GM21367 (cell line): ENCODE results near the gene LIMK1.

Source experiments
- ATAC-seq: cut with Tn5 transposase; IDR thresholded peaks from one replicate; pipeline ENCODE4 v1.9.1; 2021; ENCODE audit not compliant: unreplicated experiment

Gene LIMK1

GRCh38 chr7:74053589-74054186, 29.9 kb upstream of the LIMK1 start:
- ATAC-seq: no peak

DNA sequence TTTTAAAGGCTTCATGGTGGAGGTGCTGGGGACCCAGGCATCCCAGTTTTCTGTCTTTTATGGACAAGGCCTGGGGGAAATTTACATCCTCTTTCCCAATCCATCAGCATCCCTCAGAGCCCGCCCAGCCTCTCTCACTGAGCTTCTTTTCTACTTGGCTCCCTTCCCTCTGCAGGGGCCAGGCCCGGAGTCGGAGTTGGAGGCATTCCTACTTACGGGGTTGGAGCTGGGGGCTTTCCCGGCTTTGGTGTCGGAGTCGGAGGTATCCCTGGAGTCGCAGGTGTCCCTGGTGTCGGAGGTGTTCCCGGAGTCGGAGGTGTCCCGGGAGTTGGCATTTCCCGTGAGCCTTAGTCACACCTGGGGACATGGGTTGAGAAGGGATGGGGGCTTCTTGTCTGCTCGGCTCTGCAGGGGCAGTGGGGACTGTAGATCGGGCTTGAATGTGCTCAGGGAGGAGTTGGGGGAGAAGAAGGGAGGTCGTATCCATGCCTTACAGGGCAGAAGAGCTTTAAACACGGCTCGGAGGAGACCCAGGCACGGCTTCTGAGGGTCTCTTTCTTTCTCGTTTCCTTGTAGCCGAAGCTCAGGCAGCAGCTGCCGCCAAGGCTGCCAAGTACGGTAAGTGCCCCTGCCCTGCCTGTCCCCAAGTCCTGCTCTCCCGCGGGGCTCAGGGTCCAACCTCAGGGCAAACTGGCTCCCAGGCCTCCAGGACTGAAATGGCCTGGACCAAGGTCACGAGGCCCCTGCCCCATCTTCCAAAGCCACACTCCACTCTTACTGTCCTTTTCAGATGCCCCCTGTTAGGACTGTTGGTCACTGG, 27.3 kb upstream of the LIMK1 start:
- no peak for ATAC-seq

DNA sequence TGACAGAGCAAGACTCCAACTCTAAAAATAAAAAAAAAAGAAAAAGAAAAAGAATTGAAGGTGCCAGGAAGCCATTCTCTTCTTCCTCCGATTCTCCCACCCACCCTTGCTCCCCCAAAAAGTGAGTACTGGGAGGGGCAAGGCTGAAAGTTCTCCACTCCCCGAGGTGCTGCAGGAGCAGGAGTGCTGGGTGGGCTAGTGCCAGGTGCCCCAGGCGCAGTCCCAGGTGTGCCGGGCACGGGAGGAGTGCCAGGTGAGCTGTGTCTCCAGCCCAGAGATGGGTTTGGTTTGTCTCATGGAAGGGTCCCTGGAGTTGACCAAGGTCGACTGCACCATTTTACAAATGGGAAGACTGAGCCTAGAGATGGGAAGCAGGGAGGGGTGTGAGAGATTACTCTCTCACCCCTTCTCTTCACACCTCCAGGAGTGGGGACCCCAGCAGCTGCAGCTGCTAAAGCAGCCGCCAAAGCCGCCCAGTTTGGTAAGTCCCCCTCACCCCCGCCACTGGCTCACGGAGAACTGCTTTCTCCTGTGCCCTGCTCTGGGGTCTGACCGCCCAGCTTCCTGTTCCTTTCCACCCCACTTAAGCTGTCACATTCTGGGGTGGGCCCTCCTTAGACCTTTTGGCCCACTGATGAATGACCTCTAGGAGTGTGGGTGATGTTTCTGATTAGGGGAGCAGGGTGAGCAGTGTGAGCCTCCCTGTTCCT, 26.2 kb upstream of the LIMK1 start:
- ATAC-seq: no peak

DNA sequence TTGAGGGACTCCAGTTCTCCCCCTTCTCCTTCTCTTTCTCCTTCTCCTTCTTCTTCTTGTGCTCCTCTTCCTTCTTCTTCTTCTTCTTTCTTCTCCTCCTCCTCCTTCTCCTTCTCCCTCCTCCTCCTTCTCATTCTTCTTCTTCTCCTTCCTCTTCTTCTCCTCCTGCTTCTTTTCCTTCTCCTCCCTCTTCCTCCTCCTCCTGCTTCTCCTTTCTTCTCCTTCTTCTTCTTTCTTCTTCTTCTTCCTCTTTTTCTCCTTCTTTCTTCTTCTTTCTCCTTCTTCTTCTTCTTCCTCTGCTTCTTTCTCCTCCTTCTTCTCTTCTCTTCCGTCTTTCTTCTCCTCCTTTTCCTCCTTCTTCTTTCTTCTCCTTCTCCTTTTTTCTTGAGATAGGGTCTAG, 25.6 kb upstream of the LIMK1 start:
- no peak for ATAC-seq

DNA sequence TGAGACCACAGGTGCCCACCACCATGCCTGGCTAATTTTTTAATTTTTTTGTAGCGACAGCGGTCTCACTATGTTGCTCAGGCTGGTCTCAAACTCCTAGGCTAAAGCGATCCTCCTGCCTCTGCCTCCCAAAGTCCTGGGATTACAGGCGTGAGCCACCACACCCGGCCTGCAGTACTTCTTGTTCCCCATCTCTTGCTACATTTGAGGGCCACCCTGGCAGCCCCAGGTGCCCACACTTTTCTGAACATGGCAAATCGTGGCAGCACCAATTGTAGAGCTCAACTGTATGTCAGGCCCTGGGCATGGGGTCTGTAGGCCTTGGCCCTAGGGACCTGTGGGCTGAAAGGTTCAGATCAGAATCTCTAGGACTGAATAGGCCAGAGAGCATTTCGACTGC, 25.1 kb upstream of the LIMK1 start:
- no peak for ATAC-seq

- no peak for ATAC-seq
Observed at GRCh38 chr7:74059037-74059436, 24.6 kb upstream of the LIMK1 start.

DNA sequence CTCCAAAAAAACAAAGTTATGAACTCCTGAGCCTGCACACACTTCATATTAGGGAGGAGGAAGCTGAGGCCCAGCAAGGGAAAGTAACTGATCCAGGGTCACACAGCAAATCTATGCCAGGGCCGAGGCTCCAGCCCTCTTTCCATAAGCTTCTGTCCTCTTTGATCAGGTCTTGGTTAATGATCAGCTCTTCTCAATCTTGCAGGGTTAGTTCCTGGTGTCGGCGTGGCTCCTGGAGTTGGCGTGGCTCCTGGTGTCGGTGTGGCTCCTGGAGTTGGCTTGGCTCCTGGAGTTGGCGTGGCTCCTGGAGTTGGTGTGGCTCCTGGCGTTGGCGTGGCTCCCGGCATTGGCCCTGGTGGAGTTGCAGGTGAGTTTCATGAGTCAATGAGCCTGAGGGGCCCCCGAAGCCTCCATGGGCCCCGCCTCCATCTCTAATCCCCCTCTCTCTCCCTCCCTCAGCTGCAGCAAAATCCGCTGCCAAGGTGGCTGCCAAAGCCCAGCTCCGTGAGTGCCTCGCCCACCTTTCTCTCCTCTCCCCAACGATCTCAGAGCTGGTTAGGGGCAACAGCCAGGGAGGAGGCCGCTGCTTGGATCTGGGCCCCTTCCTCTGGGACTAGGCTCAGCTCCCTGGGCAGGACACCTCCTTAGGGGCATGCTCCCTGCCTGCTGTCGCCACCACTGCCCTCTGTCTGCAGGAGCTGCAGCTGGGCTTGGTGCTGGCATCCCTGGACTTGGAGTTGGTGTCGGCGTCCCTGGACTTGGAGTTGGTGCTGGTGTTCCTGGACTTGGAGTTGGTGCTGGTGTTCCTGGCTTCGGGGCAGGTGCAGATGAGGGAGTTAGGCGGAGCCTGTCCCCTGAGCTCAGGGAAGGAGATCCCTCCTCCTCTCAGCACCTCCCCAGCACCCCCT, 23.7 kb upstream of the LIMK1 start:
- ATAC-seq: no peak

DNA sequence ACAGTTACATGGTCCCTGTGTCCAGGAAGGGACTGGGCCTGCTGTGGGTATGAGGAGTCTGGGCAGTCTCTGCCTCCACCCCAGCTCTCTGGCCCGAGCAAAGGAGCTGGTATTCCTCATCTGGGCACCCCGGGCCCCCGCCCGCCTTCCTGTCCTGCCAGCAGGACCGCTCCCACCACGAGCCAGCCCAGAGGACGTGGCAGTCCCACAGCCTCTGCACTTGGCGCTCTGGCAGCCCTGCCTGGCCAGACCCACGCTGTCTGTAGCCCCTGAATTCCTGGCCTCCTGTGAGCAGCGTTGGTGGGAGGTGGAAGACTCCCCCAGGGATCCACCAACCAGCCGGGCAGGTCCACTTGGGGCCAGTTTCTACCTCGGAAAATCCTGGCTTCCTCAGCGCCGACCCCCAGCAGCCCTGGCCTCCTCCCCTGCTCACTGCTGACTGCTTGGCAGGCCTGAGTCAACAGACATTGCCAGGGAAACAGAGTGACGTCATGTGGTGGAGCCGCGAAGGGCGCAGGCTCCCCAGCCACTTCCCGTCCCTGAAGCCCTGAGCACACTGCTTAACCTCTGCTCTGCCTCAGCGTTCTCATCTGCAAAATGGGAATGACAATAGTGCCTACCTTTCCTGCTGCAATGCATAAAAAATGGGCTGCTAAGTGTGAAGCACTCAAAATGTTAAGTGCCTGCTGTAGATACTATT, 21.6 kb upstream of the LIMK1 start:
- no peak for ATAC-seq

- no peak for ATAC-seq
Observed at GRCh38 chr7:74063223-74063641, 20.4 kb upstream of the LIMK1 start.

DNA sequence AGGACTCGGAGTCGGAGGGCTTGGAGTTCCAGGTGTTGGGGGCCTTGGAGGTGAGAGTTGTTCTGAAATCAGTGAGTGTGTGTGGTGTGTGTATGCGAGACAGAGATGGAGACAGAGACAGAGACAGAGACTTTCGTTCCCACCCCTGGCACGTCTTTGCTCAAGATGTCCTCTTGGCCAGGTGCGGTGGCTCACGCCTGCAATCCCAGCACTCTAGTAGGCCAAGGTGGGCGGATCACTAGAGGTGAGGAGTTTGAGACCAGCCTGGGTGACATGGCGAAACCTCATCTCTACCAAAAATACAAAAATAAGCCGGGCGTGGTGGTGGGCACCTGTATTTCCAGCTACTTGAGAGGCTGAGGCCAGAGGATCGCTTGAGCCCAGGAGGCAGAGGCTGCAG, 20.0 kb upstream of the LIMK1 start:
- no peak for ATAC-seq

- ATAC-seq: no peak
Observed at GRCh38 chr7:74064696-74065095, 18.9 kb upstream of the LIMK1 start.

DNA sequence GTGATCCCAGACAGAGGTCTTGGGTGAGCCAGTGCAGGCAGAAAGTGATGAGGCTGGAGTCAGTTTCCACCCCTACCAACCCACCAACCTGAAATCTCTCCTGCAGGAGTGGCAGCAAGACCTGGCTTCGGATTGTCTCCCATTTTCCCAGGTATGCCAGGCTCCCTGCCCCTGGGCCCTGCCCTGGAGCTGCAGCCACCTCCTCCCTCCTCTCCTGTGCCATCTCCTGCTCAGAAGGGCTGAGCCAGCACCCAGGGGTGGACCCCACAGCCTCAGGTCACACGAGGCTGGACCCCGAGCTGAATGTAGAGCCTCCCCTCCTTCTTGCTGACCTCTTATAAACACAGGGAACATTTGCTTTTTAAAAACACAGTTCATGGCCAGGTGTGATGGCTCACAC, 17.0 kb upstream of the LIMK1 start:
- ATAC-seq: no peak

DNA sequence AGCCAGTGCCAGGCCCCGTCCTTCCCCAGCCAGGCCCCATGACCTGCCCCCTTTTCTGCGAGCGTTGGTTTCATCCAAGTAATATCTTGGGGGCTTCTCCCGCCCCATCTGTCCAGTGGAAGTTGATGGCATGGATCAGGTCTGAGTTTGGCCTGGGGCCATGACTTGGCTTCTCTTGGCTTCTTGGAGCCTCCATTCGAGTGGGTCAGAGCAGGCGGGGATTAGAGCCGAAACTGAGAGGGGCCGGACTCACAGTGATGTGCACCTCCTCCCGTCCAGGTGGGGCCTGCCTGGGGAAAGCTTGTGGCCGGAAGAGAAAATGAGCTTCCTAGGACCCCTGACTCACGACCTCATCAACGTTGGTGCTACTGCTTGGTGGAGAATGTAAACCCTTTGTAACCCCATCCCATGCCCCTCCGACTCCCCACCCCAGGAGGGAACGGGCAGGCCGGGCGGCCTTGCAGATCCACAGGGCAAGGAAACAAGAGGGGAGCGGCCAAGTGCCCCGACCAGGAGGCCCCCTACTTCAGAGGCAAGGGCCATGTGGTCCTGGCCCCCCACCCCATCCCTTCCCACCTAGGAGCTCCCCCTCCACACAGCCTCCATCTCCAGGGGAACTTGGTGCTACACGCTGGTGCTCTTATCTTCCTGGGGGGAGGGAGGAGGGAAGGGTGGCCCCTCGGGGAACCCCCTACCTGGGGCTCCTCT, 15.1 kb upstream of the LIMK1 start:
- ATAC-seq: no peak

- ATAC-seq: no peak
Observed at GRCh38 chr7:74069086-74069541, 14.5 kb upstream of the LIMK1 start.

- ATAC-seq: no peak
Observed at GRCh38 chr7:74069790-74070618, 13.6 kb upstream of the LIMK1 start.

GRCh38 chr7:74070619-74070921, 13.0 kb upstream of the LIMK1 start:
- ATAC-seq: no peak

DNA sequence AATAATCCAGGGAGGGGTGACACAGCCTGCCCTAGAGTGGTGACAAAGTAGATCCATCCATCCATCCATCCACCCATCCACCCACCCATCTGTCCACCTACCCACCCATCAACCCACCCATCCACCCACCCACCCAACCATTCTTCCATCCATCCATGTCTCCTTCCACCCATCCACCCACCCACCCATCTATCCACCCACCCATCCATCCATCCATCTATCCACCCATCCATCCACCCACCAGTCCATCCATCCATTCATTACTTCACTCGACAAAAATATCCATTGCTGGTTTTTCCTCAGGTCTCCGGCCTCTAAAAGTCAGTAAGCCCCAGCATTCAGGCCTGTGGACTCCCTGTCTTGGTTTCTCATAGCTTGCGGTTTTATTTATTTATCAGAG, 12.5 kb upstream of the LIMK1 start:
- ATAC-seq: no peak

DNA sequence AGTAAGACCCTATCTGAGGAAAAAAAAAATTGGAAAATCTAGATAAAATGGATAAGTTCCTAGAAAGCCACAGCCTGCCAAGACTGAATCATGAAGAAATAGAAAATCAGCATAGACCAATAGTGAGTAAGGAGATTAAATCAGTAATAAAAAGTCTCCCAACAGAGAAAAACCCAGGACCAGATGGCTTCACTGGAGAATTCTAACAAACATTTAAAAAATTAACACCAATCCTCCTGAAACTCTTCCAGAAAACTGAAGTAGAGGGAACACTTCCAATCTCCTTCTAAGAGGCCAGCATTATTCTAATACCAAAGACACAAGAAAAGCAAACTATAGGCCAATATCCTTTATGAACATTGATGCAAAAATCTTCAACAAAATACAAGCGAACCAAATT, 8.8 kb upstream of the LIMK1 start:
- ATAC-seq: no peak

DNA sequence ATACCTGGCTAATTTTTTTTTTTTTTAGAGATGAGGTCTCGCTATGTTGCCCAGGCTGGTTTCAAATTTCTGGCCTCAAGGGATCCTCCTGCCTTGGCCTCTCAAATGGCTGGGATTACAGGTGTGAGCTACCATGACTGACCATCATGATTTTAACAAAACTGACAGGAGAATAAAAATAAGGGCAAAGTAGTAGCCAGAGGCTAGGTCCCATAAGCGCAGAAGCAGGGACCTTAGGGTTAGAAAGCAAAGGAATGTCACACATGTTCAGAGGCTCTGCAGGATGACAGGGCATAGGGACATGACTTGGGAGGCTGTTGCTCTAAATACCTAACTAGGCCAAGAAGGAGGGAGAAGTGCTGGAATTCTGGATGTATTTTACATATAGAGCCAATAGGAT, 5.1 kb upstream of the LIMK1 start:
- no peak for ATAC-seq
